Parathyroid adenoma (tissue), 2 donors: ENCODE measurements around the gene INPPL1.

ENCODE experiments used
- H2AFZ ChIP-seq: fragments of 300-600 bp; sonication (generic); one replicate; pipeline ENCODE4 v1.7.0; 2017; ENCODE audit warnings: antibody characterized with exemption, mild to moderate bottlenecking
- H3K27ac ChIP-seq: fragments of 300-600 bp; sonication (generic); one replicate; pipeline ENCODE4 v1.7.0; 2017
- H3K27me3 ChIP-seq: fragments of 300-600 bp; sonication (generic); one replicate; pipeline ENCODE4 v1.7.0; 2017; ENCODE audit warnings: low read length; ENCODE audit not compliant: control insufficient read depth, insufficient read depth
- H3K36me3 ChIP-seq: fragments of 300-600 bp; sonication (generic); one replicate; pipeline ENCODE4 v1.7.0; 2017; ENCODE audit warnings: low read length; ENCODE audit not compliant: control insufficient read depth, insufficient read depth
- H3K4me1 ChIP-seq: fragments of 300-600 bp; sonication (generic); one replicate; pipeline ENCODE4 v1.7.0; 2017; ENCODE audit warnings: control low read depth
- H3K4me2 ChIP-seq: fragments of 300-600 bp; sonication (generic); one replicate; pipeline ENCODE4 v1.7.0; 2017; ENCODE audit warnings: low read length
- H3K4me3 ChIP-seq: fragments of 300-600 bp; sonication (generic); one replicate; pipeline ENCODE4 v1.7.0; 2017; ENCODE audit warnings: low read depth, low read length
- H3K79me2 ChIP-seq: fragments of 300-600 bp; sonication (generic); one replicate; pipeline ENCODE4 v1.7.0; 2017; ENCODE audit warnings: control low read depth
- H3K9ac ChIP-seq: fragments of 300-600 bp; sonication (generic); one replicate; pipeline ENCODE4 v1.7.0; 2017; ENCODE audit warnings: mild to moderate bottlenecking
- H3K9me3 ChIP-seq: fragments of 300-600 bp; sonication (generic); one replicate; pipeline ENCODE4 v1.7.0; 2017; ENCODE audit warnings: low read length; ENCODE audit not compliant: control insufficient read depth
- CTCF ChIP-seq: fragments of 300-600 bp; sonication (generic); IDR thresholded peaks from one replicate; pipeline ENCODE4 v1.7.0; 2017; ENCODE audit warnings: antibody characterized with exemption, mild to moderate bottlenecking
- donor health status: primary hyperparathyroidism.

INPPL1 gene

GRCh38 chr11:72280726-72281315 is 56.3 kb downstream of the INPPL1 start:
- no peak for TF ChIP-seq CTCF
- Histone ChIP-seq H3K4me1 (no peaks in the 10 kb centered on the region), H3K27me3 (no peaks in the 10 kb centered on the region), H3K27ac (no peak overlapping the region), H3K79me2 (no peaks in the 10 kb centered on the region), H3K4me3 (no peak overlapping the region), H3K36me3 (no peaks in the 10 kb centered on the region), H3K9ac (no peak overlapping the region), H3K9me3 (no peaks in the 10 kb centered on the region), H3K4me2 (no peak overlapping the region), H2AFZ (no peak overlapping the region)

DNA sequence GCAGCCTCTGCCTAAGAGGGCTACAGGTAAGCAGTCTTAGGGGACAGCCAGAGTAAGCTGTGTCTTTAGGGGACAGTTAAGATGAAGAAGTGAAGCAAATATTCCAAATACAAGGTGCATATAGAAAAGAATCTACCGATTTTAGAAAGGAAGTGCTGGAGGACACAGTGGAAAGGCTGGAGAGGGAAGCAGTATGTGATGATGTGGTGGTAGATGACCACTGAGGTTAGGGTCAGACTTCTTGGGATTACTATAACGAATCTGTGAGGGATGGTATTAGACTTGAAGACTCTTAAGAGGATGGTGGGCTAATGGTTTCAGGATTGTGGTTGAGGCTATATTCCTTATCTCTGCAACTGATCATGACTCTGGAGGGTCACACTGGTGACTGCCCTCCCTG is 59.4 kb downstream of the INPPL1 start:
- H3K79me2 ChIP-seq, result no peaks in the 10 kb centered on the region
- H3K27ac ChIP-seq, result no peak overlapping the region
- no peaks in the 10 kb centered on the region for H3K27me3 ChIP-seq
- no peak overlapping the region for H3K4me3 ChIP-seq
- no peak for TF ChIP-seq CTCF
- no peak overlapping the region for H3K9ac ChIP-seq
- H3K9me3 ChIP-seq, result no peaks in the 10 kb centered on the region
- no peak overlapping the region for H3K4me2 ChIP-seq
- no peak overlapping the region for H2AFZ ChIP-seq
- no peaks in the 10 kb centered on the region for H3K4me1 ChIP-seq
- H3K36me3 ChIP-seq, result no peaks in the 10 kb centered on the region

- H2AFZ ChIP-seq, result no peak overlapping the region
- no peak overlapping the region for H3K27ac ChIP-seq
- H3K9me3 ChIP-seq, result no peaks in the 10 kb centered on the region
- TF ChIP-seq CTCF, result no peak
- H3K4me1 ChIP-seq, result no peaks in the 10 kb centered on the region
- no peak overlapping the region for H3K9ac ChIP-seq
- H3K27me3 ChIP-seq, result no peaks in the 10 kb centered on the region
- H3K36me3 ChIP-seq, result no peaks in the 10 kb centered on the region
- no peak overlapping the region for H3K4me2 ChIP-seq
- H3K4me3 ChIP-seq, result no peak overlapping the region
- no peaks in the 10 kb centered on the region for H3K79me2 ChIP-seq
Measured at GRCh38 chr11:72287293-72287692, 62.7 kb downstream of the INPPL1 start.
